Sigmoid colon (tissue), 4 donors: Measurements from ENCODE around the gene ANGPT4.

ENCODE experiments used
- CTCF ChIP-seq, 4 experiments: fragments of 450-650 bp in 3 of 4; fragments of 200-600 bp in 1 of 4; IDR thresholded peaks; one replicate each; pipeline ENCODE4 v1.5.1; 2016 to 2019; ENCODE audit warnings: antibody characterized with exemption in 4 of 4, mild to moderate bottlenecking in 3 of 4, moderate library complexity in 2 of 4
- EP300 ChIP-seq, 4 donors: sonication (generic); formaldehyde crosslinking; IDR thresholded peaks; one replicate each; pipeline ENCODE4 v1.6.1; 2017; ENCODE audit warnings: antibody characterized with exemption in 4 of 4
- POLR2A ChIP-seq, 2 donors: fragments of 450-650 bp; IDR thresholded peaks; one replicate each; pipeline ENCODE4 v1.6.1; 2016; ENCODE audit warnings: antibody characterized with exemption in 2 of 2, mild to moderate bottlenecking in 2 of 2, moderate library complexity in 2 of 2

DNA sequence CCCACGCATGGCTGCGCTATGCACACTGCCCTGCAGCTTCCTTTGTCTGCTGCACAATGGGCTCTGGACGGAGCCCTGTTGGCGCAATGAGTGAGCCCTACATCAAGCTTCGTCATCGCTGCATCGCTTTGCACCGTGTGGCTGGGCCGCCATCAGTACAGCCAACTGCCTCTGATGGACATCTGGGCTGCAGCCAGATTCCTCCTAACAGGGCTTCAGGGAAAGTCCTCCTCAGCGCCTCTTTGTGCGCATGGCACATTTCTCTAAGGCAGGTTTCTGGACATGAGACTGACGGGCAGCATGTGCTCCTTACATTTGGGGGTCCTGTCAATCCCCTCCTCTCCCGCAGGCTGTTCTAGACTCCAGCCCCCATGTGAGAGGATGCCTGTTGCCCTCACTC, 29.7 kb upstream of the ANGPT4 start:
- no peak for TF ChIP-seq POLR2A (IDR thresholded peaks at IDR 0.05)
- TF ChIP-seq CTCF (IDR thresholded peaks at IDR 0.05) = no peak
- TF ChIP-seq EP300 (IDR thresholded peaks at IDR 0.05) = no peak
